Measurements from ENCODE around the gene SCAF4.

Gene SCAF4

GRCh38 chr21:31659536-31660258, 72.2 kb downstream of the SCAF4 start, which contains the start of gene SOD1:
Gene SOD1 (plus strand): TSS chr21:31659693. CDS start chr21:31659770, 77 bp downstream.
- Histone ChIP-seq H3K9me2 (ENCODE audit: low read depth, low read length) (no peaks in the 10 kb centered on the region), H3K4me1 (ENCODE audit: insufficient read depth, low read length, severe bottlenecking) (peaks cover 45% of the 10 kb centered on the region), H3K9me3 (ENCODE audit: low read length) (no peaks in the 10 kb centered on the region), H4K20me1 (ENCODE audit: insufficient read depth, low read length) (no peaks in the 10 kb centered on the region), H3F3A (ENCODE audit: insufficient read depth, low read length) (no peaks in the 10 kb centered on the region), H3K27me3 (ENCODE audit: insufficient read depth, low read length) (no peaks in the 10 kb centered on the region), H3K9ac (ENCODE audit: low read length) (peak within 1 kb of the TSS; percentile 68), H3K79me2 (ENCODE audit: insufficient read depth, low read length) (peaks cover 35% of the 10 kb centered on the region), H3K4me3 (ENCODE audit: low read depth, low read length, poor library complexity, severe bottlenecking) (peak within 1 kb of the TSS; percentile 74), H3K36me3 (ENCODE audit: insufficient read depth, low read length) (peaks cover 34% of the 10 kb centered on the region), H2AFZ (ENCODE audit: low read length) (peak within 1 kb of the TSS; percentile 36), H3K4me2 (ENCODE audit: low read length) (peak within 1 kb of the TSS; percentile 88), H3K27ac (ENCODE audit: low read depth, low read length, poor library complexity, severe bottlenecking) (peak within 1 kb of the TSS; percentile 70)
- TF ChIP-seq CTCF (IDR thresholded peaks at IDR 0.05; ENCODE audit: low read length) (no peak), EZH2 (IDR thresholded peaks at IDR 0.05; ENCODE audit: borderline replicate concordance, low read length) (no peak)

GRCh38 chr21:31659286-31659535, 72.7 kb downstream of the SCAF4 start:
- no peak for TF ChIP-seq EZH2 (IDR thresholded peaks at IDR 0.05; ENCODE audit: borderline replicate concordance, low read length)
- no peak for TF ChIP-seq CTCF (IDR thresholded peaks at IDR 0.05; ENCODE audit: low read length)
- Histone ChIP-seq H2AFZ (ENCODE audit: low read length) (peak overlapping the region; percentile 36), H3K9me3 (ENCODE audit: low read length) (no peaks in the 10 kb centered on the region), H3K27me3 (ENCODE audit: insufficient read depth, low read length) (no peaks in the 10 kb centered on the region), H3K27ac (ENCODE audit: low read depth, low read length, poor library complexity, severe bottlenecking) (peak overlapping the region; percentile 34), H3K79me2 (ENCODE audit: insufficient read depth, low read length) (peaks cover 35% of the 10 kb centered on the region), H4K20me1 (ENCODE audit: insufficient read depth, low read length) (no peaks in the 10 kb centered on the region), H3K4me1 (ENCODE audit: insufficient read depth, low read length, severe bottlenecking) (peaks cover 40% of the 10 kb centered on the region), H3K9me2 (ENCODE audit: low read depth, low read length) (no peaks in the 10 kb centered on the region), H3K4me2 (ENCODE audit: low read length) (peak overlapping the region; percentile 59), H3K36me3 (ENCODE audit: insufficient read depth, low read length) (peaks cover 31% of the 10 kb centered on the region), H3K9ac (ENCODE audit: low read length) (peak overlapping the region; percentile 32; the same call in 1 of the 2 replicates), H3K4me3 (ENCODE audit: low read depth, low read length, poor library complexity, severe bottlenecking) (peak overlapping the region; percentile 74), H3F3A (ENCODE audit: insufficient read depth, low read length) (no peaks in the 10 kb centered on the region)

- Histone ChIP-seq H3K4me3 (ENCODE audit: low read depth, low read length, poor library complexity, severe bottlenecking) (no peak overlapping the region), H3K27ac (ENCODE audit: low read depth, low read length, poor library complexity, severe bottlenecking) (no peak overlapping the region), H3K9ac (ENCODE audit: low read length) (no peak overlapping the region), H3F3A (ENCODE audit: insufficient read depth, low read length) (no peaks in the 10 kb centered on the region), H3K27me3 (ENCODE audit: insufficient read depth, low read length) (no peaks in the 10 kb centered on the region), H3K4me2 (ENCODE audit: low read length) (no peak overlapping the region), H4K20me1 (ENCODE audit: insufficient read depth, low read length) (no peaks in the 10 kb centered on the region), H3K4me1 (ENCODE audit: insufficient read depth, low read length, severe bottlenecking) (peaks cover 29% of the 10 kb centered on the region), H3K9me3 (ENCODE audit: low read length) (no peaks in the 10 kb centered on the region), H3K79me2 (ENCODE audit: insufficient read depth, low read length) (peaks cover 28% of the 10 kb centered on the region), H2AFZ (ENCODE audit: low read length) (no peak overlapping the region), H3K36me3 (ENCODE audit: insufficient read depth, low read length) (peaks cover 19% of the 10 kb centered on the region), H3K9me2 (ENCODE audit: low read depth, low read length) (no peaks in the 10 kb centered on the region)
- TF ChIP-seq CTCF (IDR thresholded peaks at IDR 0.05; ENCODE audit: low read length) (no peak), EZH2 (IDR thresholded peaks at IDR 0.05; ENCODE audit: borderline replicate concordance, low read length) (no peak)
Measured at GRCh38 chr21:31658053-31658452, 73.9 kb downstream of the SCAF4 start.
